CD4-positive, alpha-beta T cell treated with Interleukin-6 for 4 hours (primary cell): ENCODE results near the gene COMT.

Experiments used
- DNase-seq: peaks from one replicate; pipeline ENCODE4 v3.0.0-alpha.2; 2020; ENCODE audit warnings: mixed read lengths

Gene COMT

GRCh38 chr22:19997561-19998231 lies 56.1 kb downstream of the COMT start:
- DNase-seq, result no peak

- no peak for DNase-seq
These were observed 56.8 kb downstream of the COMT start for GRCh38 chr22:19998232-19998951.

GRCh38 chr22:19998991-19999820 lies 57.6 kb downstream of the COMT start:
- DNase-seq, result no peak

DNA sequence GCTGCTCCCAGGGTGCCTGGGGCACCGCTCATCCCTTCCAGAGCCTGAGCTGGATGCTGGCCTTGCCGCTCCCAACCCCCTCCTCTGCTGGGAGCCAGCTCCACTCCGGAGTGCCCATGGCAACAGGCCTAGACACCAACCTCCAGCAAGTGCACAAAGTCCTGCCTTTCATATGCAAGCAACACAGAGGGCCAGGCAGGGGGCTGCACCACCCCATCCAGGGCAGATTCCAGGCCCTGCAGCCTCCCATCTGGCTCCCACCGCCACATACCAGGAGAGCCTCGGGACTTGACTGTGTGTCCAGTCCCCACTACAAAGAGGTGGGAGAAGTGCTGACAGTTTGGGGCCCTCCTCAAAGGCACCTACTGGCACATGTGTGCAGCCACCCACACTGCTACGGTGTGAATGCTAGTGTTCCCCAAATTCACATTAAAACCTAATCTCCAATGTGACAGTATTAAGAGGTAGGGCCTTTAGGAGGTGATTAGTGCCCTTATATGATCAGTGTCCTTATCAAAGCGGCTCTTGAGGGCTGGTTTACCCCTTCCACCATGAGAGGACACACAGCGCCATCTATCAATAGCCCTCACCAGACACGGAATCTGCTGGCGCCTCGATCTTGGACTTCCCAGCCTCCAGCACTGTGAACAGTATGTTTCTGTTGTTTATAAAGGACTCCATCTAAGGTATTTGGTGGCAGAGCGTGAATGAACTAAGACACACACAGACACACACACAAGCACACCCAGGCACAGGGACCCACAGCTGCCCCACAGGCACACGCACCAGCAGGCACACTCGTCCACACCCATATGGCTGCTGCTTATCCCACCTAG lies 58.9 kb downstream of the COMT start:
- no peak for DNase-seq

DNA sequence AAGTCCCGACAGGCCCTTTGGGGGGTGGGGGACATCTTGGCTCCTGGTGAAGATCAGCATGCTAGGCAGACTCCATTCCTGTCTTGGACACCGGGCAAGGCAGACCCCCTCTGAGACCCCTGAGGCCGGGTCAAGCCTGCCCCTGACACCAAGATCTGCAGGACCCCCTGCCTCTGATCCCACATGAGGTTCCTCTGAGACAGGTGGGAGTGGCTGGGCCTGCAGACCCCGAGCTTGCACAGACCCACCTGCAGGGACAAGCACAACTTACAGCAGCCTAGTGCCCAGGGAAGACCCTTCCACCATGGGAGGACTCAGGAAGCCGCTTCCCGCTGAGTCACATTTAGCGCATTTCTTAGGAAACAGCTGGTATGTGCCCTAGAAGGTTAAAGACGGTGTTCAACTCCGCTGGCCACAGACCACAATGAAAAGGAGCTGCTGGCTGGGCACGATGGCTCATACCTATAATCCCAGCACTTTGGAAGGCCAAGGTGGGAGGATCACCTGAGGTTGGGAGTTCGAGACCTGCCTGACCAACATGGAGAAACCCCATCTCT lies 59.6 kb downstream of the COMT start:
- DNase-seq, result no peak

DNA sequence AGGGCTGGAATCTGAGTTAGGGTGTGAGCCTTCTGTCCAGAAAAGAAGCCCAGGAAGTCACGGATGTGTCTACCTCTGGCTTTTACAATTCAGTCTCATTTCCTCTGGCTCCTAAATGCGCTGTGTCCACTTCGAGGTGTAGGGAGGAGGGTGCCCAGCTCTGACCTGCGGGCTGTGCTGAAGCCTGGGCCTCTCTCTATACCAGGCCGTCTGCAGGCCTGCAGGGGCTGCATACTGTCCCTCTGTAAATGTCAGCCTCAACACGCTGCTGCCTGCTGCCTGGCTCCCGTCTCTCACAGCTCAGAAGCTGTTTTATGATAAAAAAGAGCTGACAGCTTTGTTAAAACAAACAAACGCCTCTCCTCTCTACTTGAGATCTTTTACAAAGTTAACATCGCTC lies 60.6 kb downstream of the COMT start:
- DNase-seq, result no peak

DNA sequence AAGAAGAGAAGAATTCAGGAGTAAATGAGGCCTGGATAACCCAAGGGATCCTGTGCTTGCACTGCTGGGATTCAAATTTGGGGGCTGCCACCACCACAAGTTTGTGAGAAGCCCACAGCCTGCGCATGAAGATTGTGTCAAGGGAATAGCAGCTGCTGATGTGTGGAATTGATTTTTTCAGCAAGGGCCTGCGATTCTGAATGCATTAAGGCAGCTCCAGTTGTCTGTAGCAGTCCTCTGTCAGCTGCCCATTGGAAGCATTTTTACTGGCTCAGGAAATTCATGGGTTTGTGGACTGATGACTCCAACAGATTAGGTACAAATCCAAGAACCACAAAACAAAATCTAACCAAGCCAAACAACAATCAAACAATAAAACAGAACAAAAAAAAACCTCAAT lies 61.1 kb downstream of the COMT start:
- no peak for DNase-seq

- DNase-seq, result no peak
These were observed 61.7 kb downstream of the COMT start for GRCh38 chr22:20003304-20003703.

GRCh38 chr22:20004464-20004863 lies 62.9 kb downstream of the COMT start:
- no peak for DNase-seq

- no peak for DNase-seq
These were observed 66.8 kb downstream of the COMT start for GRCh38 chr22:20008221-20008995.

- DNase-seq, result no peak
These were observed 67.5 kb downstream of the COMT start for GRCh38 chr22:20009018-20009491.

DNA sequence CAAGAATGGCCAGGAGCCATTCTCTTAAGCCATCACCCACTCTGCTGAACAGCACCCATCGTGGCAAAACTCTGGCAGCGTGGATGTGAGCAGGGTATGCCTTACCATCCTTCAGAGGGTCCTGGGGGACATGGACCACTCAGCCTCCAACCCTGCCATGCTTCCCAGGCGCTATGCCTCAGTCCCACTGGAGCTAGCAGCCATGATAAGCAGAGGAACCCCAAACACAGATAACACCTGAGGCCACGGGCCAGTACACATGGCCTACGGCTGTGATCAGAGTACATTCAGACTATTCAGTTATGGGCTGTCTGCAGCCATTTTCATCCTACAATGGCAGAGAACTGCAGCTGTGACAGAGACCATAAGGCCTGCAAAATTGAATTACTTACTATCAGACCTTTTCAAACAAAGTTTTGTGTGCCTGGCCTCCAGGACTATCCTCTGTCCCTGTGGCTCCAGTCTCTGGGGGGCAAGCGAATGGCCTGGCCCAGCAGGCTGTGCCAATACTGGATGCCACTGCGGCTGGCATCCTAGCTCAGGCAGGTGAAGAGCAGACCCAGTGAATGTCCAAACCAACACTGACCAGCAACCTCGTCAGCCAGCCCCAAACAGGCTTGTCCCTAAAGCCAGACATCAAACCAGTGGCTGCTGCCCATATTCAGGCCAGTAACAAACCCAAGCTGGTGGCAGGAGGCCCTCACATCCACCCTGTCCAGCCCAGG lies 68.2 kb downstream of the COMT start:
- no peak for DNase-seq

DNA sequence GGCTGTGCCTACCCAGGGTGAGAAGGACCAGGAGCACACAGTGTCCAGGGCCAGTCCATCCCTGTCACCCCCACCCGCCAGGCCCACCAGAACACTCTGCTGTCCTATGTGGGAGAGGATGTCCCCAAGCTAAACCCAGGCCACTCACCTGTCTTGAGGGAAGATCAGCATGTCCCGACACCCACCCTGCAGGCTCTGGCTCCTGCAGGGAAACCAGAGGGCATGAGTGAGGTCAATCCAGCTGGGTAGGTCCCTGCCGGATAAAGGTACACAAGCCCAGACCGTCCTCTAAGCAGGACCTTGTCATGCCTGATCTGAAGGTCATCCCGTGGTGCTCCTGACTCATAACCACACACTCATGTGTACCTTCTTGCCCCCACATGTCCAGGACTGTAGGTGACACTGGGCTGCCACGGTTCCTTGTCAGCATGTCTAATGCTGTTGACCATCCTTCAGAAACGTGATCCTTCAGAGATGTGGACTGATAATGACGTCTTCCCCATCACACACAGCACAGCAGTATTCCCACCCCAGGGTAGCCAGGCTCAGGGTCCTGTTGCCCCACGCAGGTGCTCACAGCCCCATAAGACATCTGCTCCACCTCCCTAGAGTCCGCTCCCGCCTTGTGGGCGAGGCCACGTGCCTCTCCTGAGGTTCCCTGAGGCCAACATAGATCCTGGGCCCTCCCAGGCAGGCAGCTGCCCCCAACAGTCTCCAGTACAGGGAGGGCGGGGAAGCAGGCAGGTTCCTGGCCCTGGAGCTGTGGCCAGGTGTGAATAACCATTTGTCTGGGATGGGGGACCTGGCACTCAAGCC lies 68.9 kb downstream of the COMT start:
- DNase-seq, result no peak

DNA sequence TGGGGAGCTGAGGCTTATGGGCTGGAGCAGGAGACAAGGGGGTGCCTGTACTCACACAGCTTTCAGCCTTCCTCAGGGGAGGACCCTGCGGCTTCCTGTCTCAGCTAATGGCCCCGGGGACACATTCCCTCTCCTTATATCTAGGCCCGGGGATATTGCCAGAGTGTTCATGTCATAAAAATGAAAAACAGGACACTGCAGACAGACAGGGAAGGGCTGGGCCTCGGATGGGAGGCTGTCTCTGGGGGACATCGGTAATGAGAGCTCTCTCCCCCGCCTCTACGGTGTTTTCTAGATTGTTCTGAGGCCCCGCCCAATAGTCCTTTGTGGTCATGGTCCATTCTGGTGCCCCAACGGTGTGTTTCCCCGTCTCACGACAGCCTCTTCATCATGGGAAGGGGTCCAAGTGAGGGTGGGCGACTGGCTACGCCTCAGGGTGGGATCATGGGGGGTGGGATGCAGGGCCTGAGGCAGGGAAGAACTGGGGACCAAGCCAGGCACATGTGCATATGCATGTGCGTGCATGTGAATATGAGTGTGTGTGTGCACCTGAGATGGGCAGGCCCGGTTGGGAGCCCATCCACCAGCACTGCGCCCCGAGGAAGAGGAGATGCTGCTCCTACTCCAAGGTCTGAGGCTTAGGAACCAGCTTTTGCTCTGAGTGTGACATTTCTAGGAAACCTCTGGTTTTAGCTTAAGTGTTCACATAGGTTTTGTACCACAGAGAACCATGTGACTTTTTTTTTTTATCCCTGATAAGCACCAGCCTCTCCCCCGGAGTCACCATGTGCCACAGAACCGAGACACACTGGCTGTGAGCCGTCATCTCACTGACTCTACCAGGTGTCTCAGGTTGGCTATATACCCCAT lies 69.8 kb downstream of the COMT start:
- no peak for DNase-seq

GRCh38 chr22:20011993-20012740 lies 70.6 kb downstream of the COMT start:
- DNase-seq, result no peak

DNA sequence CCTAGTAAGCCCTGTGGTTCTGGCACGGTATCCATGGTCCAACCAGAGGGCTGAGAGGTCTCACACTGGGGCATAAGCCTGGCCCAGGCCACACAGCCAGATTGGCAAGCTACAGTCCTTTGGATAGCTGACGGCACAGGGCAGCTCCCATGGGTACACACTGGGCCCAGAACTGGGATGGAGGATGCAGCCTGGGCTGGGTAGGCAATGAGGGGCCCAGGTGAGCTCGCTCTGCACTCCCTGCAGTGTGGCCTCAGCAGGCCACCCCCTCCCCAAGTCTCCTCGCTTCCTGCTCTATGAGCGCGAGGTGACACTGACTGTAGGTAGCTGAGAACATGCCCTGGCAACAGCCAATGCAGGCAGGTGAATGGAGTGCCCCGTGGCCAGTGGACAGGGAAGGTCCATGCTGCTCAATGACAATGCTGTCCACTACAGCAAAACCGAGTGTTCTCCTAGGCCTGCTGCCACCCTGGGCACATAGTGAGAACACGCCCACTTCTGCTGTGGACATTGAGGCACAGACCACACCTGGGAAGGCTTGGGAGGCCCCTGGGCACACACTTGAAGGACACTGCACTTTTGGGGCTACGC lies 71.3 kb downstream of the COMT start:
- DNase-seq, result no peak

GRCh38 chr22:20013382-20013871 lies 71.9 kb downstream of the COMT start:
- DNase-seq, result peak; percentile 55
